Neural cell (in vitro differentiated cells): ENCODE measurements around the gene ANGEL2.

ENCODE experiments used
- EP300 ChIP-seq: fragments of 450-650 bp; conservative IDR thresholded peaks from 2 replicates; pipeline ENCODE4 v1.6.1; 2014; ENCODE audit warnings: antibody characterized with exemption, mild to moderate bottlenecking, moderate library complexity; ENCODE audit not compliant: poor library complexity, severe bottlenecking
- EZH2 ChIP-seq: fragments of 200-600, 300-800 bp; shearing (Covaris generic), sonication (generic); IDR thresholded peaks from 2 replicates; pipeline ENCODE4 v1.6.1; 2014; ENCODE audit warnings: antibody characterized with exemption, low read length, borderline replicate concordance, mild to moderate bottlenecking; ENCODE audit not compliant: insufficient read depth, poor library complexity, severe bottlenecking
- TF ChIP-seq, protein P1 (sequence below): fragments of 450-650 bp; IDR thresholded peaks from 2 replicates; pipeline ENCODE4 v1.5.1; 2014; ENCODE audit warnings: antibody characterized with exemption, mild to moderate bottlenecking, moderate library complexity; ENCODE audit not compliant: poor library complexity, severe bottlenecking

- TF ChIP-seq, protein P1, sequence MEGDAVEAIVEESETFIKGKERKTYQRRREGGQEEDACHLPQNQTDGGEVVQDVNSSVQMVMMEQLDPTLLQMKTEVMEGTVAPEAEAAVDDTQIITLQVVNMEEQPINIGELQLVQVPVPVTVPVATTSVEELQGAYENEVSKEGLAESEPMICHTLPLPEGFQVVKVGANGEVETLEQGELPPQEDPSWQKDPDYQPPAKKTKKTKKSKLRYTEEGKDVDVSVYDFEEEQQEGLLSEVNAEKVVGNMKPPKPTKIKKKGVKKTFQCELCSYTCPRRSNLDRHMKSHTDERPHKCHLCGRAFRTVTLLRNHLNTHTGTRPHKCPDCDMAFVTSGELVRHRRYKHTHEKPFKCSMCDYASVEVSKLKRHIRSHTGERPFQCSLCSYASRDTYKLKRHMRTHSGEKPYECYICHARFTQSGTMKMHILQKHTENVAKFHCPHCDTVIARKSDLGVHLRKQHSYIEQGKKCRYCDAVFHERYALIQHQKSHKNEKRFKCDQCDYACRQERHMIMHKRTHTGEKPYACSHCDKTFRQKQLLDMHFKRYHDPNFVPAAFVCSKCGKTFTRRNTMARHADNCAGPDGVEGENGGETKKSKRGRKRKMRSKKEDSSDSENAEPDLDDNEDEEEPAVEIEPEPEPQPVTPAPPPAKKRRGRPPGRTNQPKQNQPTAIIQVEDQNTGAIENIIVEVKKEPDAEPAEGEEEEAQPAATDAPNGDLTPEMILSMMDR = no peak
- no peak for TF ChIP-seq EP300
- TF ChIP-seq EZH2 = no peak
Observed at GRCh38 chr1:212981571-212982328, 33.9 kb downstream of the ANGEL2 start.
